Measurements from ENCODE around the gene TBC1D3B. TPM values are rescaled to one million over a fixed set of nuclear protein-coding genes. Genes with fewer than 3 reads are reported as not detected.

TBC1D3B gene
- total and polyA plus RNA-seq, 2 donors (not counting 3 experiments of a cell fraction or from before 2014, with no cell fraction given) = 0.81 to 3.3 TPM

GRCh38 chr17:36129616-36130015 is 46.8 kb downstream of the TBC1D3B start:
- no peaks in the 10 kb centered on the region for H3K4me1 ChIP-seq (ENCODE audit: control insufficient read depth, extremely low read depth, insufficient read depth, low read length)
- peaks cover 0 to 3% of the 10 kb centered on the region in 2 experiments for H3K27me3 ChIP-seq (ENCODE audit: control insufficient read depth in 2 of 2, insufficient read depth in 2 of 2, low read length in 2 of 2)
- no peak overlapping the region for H3K9ac ChIP-seq (replicated peaks; ENCODE audit: extremely low read depth, insufficient read depth, low read length)
- H4K20me1 ChIP-seq (replicated peaks; ENCODE audit: control insufficient read depth, extremely low read depth, insufficient read depth, low read length) = no peaks in the 10 kb centered on the region
- no peak overlapping the region for H2AFZ ChIP-seq (ENCODE audit: low read depth, low read length)
- POLR2A ChIA-PET = no interaction called here
- no peaks in the 10 kb centered on the region for H3K9me3 ChIP-seq (replicated peaks; ENCODE audit: control insufficient read depth, insufficient read depth, low read length)
- intact Hi-C loops (cut with micrococcal nuclease) (no loop called here), dilution Hi-C loops (cut with MboI; ENCODE audit: extremely low pct_ligation_motif_present, low sequenced_read_pairs) (no loop called here)
- H3K79me2 ChIP-seq (ENCODE audit: control insufficient read depth, insufficient read depth, low read length) = no peaks in the 10 kb centered on the region
- no peak overlapping the region for H3K4me2 ChIP-seq (ENCODE audit: insufficient read depth, low read length)
- no TSS peak for BruUV-seq (replicated peaks)
- no peak overlapping the region for H3K4me3 ChIP-seq (replicated peaks in 1 of 3; ENCODE audit: insufficient read depth in 1 of 3, low read depth in 1 of 3, low read length in 3 of 3)
- TF ChIP-seq FOS (IDR thresholded peaks at IDR 0.05; ENCODE audit: borderline replicate concordance, insufficient read depth, low read length) (no peak), POLR2AphosphoS5 (IDR thresholded peaks at IDR 0.05; ENCODE audit: insufficient read depth, low read depth, low read length) (no peak), POLR2A (IDR thresholded peaks at IDR 0.05; ENCODE audit: low read depth, low read length) (no peak), GATA2 (IDR thresholded peaks at IDR 0.05; ENCODE audit: insufficient read depth, insufficient read length, low read depth, low read length) (no peak), JUN (IDR thresholded peaks at IDR 0.05; ENCODE audit: borderline replicate concordance, insufficient read depth, insufficient read length, low read depth) (no peak)
- TF ChIP-seq, protein P1, sequence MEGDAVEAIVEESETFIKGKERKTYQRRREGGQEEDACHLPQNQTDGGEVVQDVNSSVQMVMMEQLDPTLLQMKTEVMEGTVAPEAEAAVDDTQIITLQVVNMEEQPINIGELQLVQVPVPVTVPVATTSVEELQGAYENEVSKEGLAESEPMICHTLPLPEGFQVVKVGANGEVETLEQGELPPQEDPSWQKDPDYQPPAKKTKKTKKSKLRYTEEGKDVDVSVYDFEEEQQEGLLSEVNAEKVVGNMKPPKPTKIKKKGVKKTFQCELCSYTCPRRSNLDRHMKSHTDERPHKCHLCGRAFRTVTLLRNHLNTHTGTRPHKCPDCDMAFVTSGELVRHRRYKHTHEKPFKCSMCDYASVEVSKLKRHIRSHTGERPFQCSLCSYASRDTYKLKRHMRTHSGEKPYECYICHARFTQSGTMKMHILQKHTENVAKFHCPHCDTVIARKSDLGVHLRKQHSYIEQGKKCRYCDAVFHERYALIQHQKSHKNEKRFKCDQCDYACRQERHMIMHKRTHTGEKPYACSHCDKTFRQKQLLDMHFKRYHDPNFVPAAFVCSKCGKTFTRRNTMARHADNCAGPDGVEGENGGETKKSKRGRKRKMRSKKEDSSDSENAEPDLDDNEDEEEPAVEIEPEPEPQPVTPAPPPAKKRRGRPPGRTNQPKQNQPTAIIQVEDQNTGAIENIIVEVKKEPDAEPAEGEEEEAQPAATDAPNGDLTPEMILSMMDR (IDR thresholded peaks at IDR 0.05; ENCODE audit: extremely low read depth in 1 of 2, insufficient read depth in 1 of 2, low read depth in 1 of 2, low read length in 2 of 2) = no peak
- TF ChIP-seq, protein P2, sequence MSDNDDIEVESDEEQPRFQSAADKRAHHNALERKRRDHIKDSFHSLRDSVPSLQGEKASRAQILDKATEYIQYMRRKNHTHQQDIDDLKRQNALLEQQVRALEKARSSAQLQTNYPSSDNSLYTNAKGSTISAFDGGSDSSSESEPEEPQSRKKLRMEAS (IDR thresholded peaks at IDR 0.05; ENCODE audit: insufficient read depth, insufficient read length) = no peak
- CTCF ChIA-PET = no interaction called here
- no peak for FAIRE-seq
- no peaks in the 10 kb centered on the region for H3K9me1 ChIP-seq (replicated peaks; ENCODE audit: control insufficient read depth, extremely low read depth, insufficient read depth, low read length)
- DNase-seq (ENCODE audit: low read depth, low spot score) = no peak
- H3K27ac ChIP-seq (ENCODE audit: insufficient read depth, low read depth, low read length) = no peak overlapping the region
- H3K36me3 ChIP-seq (ENCODE audit: control insufficient read depth in 2 of 2, extremely low read depth in 1 of 2, insufficient read depth in 2 of 2, low read length in 2 of 2) = no peaks in the 10 kb centered on the region

All from endothelial cell of umbilical vein (primary cell).